RCC 7860 (cell line): Measurements from ENCODE around the gene ADAM22.
A peak's percentile ranks its signal among the peaks of the same experiment; 100 is the strongest.

ENCODE experiments used
- DNase-seq: peaks from one replicate; pipeline ENCODE4 v3.0.0-alpha.2; 2015; ENCODE audit warnings: low spot score
- FAIRE-seq: peaks from 2 replicates; lab custom pipeline; 2012; peaks lifted over from hg19 to GRCh38; lab: Jason Lieb, UNC

The ADAM22 gene

DNA sequence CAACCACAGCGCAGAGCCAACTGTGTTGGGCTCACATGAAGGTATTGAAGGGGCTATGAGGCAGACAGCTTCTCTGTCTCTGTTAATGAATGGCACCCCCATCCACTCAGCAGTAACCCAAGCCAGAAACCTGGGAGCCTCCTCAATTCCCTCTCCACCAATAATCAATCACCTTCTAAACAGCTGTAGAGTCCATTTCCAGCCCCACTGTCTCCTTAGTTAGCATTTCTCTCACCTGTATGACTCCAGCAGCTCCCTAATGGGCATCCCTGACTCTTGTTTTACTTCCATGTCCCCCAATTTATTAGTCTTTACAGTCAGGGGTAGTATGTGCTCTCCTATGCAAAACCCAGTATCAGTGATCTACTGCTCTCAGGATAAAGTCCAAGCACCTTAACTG, 278.9 kb downstream of the ADAM22 start:
- DNase-seq (no peak), FAIRE-seq (no peak)

DNA sequence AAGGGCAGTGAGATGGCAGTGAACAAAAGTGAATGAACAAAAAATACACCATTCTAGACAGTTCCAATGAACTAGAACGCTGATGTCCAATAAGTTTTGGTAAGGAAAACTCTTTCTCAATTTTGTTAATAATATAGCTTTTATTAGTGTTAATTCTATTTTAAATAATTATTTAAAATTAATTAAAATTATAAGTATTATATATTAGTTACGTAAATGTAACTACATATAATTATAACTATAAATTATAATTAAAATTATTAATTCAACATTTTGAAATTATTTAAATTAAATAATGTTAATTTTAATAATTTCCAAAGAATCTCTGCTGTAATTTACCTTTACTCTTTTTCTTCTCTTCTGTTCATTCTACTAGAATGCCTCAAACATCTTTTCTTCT, 280.4 kb downstream of the ADAM22 start:
- FAIRE-seq, result peak; percentile 88
- DNase-seq, result no peak

DNA sequence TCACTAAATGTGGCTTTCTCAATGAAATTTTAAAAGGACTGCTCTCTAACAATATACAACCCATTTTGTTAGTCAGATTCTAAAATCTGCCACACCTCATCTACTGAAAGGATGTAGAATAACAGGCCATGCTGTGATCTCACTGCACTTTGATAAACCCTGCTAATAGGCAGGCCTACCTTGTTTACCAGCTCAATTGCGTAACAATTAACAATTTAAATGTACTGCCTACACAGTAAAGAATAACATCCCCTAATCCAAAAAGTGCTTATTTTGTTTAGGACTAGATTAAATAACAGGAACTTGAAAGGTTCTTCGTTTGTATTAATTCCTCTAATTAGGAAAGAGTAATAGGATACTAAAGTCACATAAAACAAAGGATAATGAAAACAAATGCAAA, 281.2 kb downstream of the ADAM22 start:
- DNase-seq (no peak), FAIRE-seq (no peak)

DNA sequence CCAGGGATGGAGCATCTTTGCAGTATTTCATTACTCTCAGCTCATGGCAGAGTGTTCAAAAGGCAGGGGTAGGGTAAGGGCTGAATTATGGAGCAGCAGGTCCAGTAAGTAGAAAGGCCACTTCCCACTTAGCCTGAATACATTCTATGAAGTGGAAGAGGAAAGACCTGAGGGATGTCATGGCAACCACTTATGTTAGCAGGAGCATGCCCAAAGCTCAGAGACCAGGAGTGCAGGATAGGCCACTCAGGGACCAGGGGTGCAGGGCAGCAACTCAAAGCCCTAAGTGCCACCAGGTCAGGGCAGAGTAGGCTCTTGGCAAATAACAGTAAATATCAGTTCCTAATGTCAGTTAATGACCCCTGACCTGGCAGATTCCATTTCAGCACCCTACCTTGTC, 282.2 kb downstream of the ADAM22 start:
- FAIRE-seq (no peak), DNase-seq (no peak)

DNA sequence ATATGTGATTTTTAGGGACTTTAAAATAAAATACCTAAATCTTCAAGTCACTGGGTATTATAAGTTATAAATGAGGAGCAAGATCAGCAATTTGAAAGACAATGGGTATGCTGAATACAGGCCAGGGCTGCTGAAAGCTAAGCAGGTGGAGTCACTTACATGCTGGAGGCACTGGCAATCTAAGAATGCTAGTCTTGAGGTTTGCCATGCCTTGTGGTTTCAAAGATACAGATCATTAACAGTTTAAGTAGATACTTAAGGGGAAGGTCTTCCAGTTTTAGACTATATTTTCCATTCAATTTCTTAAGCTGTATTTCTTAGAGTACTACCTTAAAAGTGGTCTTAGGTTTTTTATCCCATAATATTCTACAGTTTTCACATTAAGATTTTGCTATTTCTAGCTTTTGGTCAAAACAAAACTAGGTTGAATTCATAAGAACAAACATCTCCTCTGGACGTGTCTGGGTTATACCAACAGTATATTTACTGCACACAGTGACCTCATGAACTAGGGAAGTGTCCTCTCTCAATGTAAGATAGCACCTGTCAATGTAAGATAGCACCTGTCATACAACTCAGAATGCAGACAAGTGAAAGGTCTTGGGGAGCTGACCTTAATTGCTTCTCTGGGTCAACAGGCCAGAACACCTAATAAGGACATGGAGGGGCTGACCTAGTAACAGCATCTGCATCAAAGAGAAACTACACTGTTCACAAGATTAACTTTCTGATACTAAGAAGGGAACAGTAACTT, 283.8 kb downstream of the ADAM22 start:
- peak; percentile 85 for FAIRE-seq

DNA sequence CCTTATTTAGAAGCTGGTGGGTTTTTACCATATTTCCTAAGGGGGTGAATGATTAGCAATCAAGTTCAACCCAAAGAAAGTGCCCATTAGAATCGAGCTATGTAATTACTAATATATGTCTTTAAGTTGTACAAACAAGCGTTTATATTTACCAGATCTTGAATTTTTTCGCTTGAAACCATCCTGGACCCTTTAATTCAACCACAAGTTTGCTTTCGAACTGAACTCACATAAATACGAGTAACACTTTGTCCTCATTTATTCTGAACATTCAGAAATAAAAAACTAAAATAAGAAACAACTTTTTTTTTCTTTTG, 284.3 kb downstream of the ADAM22 start:
- FAIRE-seq (no peak), DNase-seq (no peak)

More for the DNA sequence above, 283.8 kb downstream of the ADAM22 start:
- DNase-seq, result peak; percentile 18

DNA sequence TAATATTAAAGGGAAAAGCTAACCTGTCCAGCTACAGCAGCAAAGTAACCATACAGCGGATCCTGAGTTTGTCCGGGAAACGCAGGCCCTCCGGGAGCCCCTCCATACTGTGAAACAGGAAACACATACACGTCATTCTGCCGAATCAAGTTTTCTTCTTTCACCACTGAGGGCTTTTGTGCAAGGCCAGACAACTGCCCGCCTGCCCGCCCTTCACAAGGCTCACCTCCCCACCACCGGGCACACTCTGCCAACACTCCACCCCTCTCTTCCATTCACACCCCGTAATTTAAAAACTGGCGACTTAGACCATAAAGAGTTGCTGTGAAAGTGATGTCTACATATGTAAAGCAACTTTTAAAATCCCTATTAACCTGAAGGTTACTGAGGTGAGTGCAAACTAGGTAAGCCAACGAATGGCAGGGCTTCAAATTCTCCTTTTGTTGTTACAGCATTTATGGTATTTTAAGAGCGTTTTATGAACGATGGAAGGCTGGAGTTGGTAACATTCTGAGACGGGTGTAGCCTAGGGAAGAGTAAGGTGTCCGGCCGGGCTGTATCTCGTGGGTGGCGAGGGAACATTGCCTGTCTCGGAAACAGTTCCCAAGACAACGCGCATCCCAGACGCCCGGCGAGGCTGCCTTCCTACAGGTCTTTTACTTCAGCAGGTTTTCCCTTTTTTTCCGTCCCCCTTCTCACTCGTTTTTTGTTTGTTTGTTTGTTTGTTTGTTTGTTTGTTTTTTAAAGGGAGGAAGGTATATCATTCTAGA, 285.0 kb downstream of the ADAM22 start:
- FAIRE-seq, result no peak
- peak; percentile 63 for DNase-seq

DNA sequence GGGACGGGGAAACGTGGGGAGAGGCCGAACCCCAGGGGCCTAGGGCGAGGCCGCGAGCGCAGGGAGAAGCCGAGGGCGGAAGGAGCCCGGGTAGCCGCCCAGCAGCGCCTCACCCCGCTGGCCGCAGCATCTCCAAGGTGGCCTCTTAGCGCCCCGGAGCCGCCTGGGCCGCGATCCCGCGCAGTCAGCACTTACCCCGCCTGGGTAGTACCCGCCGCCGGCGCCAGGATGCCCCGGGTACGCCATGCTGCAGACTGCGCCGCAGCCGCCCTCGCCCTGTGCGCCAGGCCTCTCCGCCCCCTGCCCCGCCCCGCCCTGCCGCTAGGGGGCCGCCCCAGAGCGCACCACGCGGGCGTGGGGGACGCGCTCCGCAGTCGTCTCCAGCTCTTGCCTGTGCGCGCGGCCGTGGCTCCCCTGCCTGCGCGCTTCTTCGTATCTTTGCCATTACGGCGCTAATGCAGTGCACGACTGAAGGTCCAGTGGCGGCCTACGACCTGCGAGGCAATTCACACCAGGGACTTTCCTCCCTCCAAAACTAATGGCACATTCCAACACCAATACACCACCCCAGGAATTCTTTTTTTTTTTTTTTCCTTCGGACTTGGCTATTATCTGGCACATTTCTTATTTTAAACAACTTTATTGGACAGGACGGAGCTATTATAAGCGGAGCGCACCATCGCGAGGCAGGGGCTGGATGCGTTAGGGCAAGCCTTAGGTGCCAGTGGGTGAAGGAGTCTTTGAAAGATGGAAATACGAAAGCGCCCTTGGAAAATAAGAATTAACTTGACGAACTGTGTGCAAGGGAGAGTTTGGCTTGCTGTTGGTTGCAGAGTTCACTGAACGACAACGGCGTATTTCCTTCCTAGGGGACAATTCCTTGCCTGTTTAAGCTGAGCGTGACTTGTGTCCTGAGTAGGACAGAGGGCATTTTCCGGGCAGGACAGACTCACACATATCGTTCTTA, 286.0 kb downstream of the ADAM22 start, which contains the start of gene SRI:
TSS of gene SRI (minus strand) at position 258 of the 967 bp plus-strand sequence. CDS start at position 246, 12 bp downstream.
- peak; percentile 16 for FAIRE-seq

DNA sequence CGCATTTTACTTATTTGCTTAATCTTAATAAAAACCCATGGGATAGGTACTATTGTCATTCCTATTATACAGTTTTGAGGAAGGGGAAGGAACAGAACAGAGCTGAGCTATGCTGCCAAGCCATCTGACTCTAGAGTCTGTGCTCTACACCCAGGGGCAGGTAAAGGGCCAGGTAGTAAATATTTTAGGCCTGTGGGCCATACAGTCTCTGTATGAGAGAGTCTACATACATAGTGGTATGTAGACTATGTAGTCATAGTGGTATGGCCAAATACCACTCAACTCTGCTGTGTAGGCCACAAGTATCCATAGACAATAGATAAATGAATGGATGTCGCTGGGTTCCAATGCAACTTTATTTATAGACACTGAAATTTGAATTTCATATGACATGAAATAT, 289.2 kb downstream of the ADAM22 start:
- no peak for DNase-seq

More for the DNA sequence above, 286.0 kb downstream of the ADAM22 start, which contains the start of gene SRI:
- peak; percentile 79 for DNase-seq

DNA sequence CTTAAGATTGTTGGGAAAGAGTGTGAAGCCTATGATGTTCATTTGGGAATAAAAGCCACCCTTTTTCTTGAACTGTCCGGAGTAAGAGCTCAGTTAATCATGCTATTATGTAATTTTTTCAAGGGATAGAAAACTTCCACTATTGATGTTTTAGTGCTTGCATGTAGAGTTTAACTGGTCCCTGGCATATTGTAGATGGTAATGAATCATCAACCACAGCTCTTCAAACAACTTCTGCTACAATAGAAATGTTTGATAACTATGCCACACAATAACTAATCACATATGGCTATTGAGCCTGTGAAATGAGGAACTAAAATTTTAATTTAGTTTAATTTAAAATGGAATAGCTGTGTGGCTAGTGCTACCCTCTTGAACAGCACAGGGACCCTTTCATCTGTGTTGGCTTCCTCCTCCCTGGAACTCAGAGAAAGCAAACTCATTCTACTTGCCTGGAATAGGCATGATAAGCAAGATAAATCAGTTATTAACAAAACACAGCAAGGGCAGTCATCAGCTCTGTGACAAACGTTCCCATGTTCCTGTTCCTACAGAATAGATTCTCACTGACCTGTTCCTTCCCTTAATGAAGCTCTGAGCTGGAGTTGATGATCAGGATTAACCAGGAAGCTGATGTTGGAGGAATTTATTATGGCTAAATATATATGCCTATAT, 290.7 kb downstream of the ADAM22 start:
- peak; percentile 71 for DNase-seq

More for the DNA sequence above, 289.2 kb downstream of the ADAM22 start:
- FAIRE-seq, result no peak

DNA sequence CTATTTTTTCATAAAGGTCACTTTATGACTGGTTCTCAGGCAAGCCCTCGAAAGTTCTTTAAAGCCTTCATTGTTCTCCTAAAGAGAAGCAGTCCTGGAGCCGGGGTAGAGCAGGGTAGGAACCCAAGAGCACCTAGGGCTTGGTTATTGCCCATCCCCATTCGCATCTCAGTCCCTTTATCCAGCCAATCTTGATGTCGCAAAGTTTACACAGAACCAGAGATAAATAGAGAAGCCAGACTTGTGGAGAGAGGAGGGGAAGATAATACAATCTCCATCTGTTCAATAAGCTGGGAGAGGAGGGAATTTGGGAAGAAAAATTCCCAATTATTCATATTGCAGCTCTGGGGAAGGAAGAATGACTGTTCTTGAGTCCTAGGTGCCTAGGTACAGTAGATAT, 292.1 kb downstream of the ADAM22 start:
- DNase-seq (no peak), FAIRE-seq (no peak)

More for the DNA sequence above, 290.7 kb downstream of the ADAM22 start:
- FAIRE-seq, result peak; percentile 96

DNA sequence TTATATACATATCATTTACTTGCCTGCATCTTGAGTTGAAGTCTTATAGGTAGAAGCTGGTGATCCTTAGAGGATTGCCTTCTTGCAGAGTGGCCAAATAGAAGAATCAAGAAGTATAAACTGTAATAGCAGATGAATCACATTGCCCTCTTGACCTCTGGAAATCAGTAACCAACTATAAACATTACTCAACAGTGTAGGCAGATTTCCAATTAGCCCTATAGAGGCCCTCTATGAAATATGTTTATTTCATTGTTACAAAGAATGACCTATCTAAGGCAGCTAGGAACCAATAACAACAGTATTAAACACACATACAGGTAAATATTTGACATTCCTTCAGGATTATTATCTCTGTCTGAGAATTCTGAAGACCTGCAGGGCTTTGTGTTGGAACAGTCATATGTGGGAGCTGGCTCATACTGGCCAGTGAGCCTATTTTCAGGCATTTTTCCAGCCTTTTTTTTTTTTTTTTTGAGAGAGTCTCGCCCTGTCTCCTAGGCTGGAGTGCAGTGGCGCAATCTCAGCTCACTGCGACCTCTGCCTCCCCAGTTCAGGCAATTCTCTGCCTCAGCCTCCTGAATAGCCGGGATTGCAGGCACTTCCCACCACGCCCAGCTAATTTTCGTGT, 292.9 kb downstream of the ADAM22 start:
- FAIRE-seq, result peak; percentile 99
- DNase-seq, result peak; percentile 98

DNA sequence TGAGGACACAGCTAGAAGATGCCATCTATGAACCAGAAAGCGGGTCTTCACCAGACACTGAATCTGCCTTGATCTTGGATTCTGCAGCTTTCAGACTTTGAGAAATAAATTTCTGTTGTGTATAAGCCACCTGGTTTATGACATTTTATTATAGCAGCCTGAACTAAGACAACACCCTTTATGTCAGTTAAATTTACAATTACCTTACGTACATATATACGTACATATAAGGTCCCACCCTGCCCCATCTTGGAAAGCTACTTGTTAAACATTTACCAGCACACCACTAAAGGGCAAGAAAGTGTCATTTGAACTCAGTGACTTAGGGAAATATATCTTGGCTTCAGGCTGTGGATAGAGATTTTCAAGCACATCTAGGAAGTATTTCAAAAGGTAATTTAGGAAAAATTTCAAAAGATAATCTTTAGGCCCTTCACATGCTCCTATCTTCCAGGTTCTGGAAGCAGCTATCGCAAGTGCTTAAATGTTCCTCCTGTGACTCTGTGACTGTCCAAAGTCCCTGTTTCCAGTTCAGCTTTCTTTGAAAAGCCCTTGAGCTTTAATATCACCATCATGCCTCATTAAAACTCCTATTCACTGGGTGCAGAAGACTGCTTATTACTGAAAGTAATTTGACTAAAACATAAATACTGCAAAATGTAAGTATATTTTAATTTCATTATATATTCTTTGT, 295.4 kb downstream of the ADAM22 start:
- no peak for FAIRE-seq
- no peak for DNase-seq

DNA sequence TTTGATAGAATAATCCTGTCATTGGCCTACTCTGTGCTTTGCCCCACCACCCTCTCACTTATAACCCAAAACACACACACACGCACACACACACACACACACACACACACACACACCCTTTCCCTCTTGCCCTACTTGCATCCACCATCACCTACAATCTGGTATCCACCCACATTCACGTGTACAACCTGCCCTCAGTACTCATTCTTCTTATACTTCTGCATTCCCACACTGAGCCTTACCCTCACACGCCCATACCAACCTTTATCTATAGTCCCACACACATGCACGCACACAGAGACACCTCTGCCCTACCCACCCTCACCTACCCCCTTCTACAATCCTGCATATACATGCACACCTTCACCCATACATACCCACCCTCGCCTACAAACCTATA, 296.6 kb downstream of the ADAM22 start:
- DNase-seq (no peak), FAIRE-seq (no peak)

DNA sequence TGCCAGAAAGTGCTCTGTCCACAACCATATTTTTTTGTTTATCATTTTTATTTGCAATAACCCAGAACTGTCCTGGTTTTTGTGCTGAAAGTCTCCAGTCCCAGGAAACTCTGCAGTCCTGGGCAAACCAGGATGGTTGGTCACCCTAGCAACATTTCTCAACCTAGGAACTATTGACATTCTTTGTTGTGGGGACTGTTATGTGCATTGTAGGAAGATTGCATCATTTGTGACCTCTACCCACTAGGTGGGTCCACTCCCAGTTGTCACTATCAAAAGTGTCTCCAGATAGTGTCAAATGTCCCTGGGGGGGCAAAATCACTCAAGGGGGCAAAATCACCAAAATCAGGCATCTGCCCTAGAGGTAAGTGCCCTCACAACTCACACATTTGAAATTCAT, 299.8 kb downstream of the ADAM22 start:
- no peak for FAIRE-seq
- no peak for DNase-seq

DNA sequence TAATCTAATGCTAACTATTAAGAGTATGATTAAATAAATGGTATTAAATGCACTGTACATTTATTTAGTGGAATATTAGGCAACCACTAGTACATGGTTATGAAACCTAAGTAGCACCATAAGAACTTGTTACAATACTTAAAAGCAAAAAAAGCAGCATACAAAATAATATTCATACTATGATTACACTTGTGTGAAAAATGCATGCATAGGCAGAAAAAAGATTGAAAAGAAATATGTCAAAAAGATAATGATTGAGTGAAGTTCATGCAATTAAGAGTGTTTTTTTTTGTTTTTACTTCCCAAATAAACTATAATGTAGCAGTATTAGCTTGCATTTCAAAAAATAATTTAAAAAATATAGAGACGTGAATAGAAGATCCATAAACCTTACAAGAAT, 305.8 kb downstream of the ADAM22 start:
- DNase-seq (no peak), FAIRE-seq (no peak)

DNA sequence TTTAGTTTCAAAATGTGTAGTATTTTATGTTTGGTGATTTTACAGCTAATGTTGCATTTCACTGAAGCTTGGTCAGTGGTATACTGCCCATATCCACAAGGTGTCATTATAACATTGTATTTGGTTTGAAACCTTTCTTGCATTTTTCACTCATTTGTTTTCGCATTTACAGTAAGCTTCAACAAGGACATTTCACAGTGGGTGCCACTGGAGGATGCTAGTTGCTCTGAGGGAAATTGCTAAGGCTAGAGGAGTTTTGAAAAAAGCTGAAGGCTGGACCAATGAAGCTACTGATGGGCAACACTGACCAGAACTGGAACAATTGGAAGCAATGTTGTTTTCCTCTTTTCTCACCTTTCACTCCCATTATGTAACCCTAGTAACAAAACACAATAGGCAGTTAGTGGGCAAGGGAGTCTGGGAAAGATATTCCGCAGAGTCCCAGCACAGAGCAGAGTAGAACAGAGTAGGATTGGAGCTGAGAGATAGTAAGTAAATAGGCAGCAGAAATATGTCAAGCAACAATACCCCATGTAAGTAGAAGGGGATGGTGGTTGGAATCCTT, 309.4 kb downstream of the ADAM22 start:
- DNase-seq, result peak; percentile 58
- FAIRE-seq, result peak; percentile 93

DNA sequence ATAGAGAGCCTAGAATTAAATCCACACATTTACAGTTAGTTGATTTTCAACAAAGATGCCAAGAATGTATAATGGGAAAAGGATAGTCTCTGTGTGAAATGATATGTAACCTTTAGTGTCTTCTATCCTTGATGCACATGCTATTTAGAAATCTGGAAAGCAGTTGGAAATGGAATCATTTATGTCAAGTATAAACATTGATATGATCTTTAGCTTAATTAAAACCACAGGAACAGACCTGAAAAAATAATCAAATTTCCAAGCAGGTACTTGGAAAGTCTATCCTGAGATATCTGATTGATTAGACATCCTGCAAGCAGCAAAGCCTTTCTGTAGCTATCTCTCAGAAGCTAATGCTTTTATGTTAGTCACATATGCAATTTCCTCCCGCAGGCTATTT, 310.2 kb downstream of the ADAM22 start:
- DNase-seq, result no peak
- FAIRE-seq, result no peak
